ENCODE results near the gene MAP2K3.
"Not testable (repeated sequence)": the region's sequence is repeated elsewhere in the genome, so short reads cannot be mapped to it uniquely, and the experiment has no call there.

MAP2K3 gene

DNA sequence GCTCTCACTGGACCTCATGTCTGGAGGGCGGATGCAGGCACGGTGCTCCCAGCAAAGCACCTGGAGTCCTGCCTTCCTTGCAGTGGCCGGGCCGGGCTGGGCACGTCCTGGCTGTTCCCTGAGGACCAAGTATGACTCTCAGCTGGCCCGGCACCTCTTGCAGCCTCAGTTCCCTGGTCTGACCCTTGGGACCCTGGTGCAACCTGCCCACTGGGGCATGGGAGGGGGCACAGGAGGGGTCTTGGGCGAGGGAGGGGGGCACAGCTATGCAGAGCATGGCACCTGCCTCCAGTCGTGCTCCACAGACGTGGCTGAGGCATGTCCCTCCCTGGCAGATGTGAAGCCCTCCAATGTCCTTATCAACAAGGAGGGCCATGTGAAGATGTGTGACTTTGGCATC lies 19.6 kb downstream of the MAP2K3 start:
- H3K36me3 ChIP-seq (ENCODE audit: control insufficient read depth in 2 of 2, insufficient read depth in 2 of 2, low read length in 2 of 2) = peaks cover 44 to 54% of the 10 kb centered on the region in 2 donors
- peaks cover 0 to 4% of the 10 kb centered on the region in 2 donors for H3K9me3 ChIP-seq (ENCODE audit: control insufficient read depth in 2 of 2, low read length in 2 of 2)
- H3K4me3 ChIP-seq (ENCODE audit: low read length in 2 of 2) = no peak overlapping the region
- no peaks in the 10 kb centered on the region for H3K27me3 ChIP-seq (ENCODE audit: control insufficient read depth in 2 of 2, insufficient read depth in 2 of 2, low read length in 2 of 2)
- no peaks in the 10 kb centered on the region for H3K4me1 ChIP-seq (ENCODE audit: control insufficient read depth in 2 of 2, insufficient read depth in 2 of 2, low read length in 2 of 2)
- no peak overlapping the region for H3K9ac ChIP-seq (ENCODE audit: low read depth in 1 of 2, low read length in 2 of 2)
- no peak overlapping the region for H3K27ac ChIP-seq (ENCODE audit: low read depth in 2 of 2, low read length in 2 of 2)

GRCh38 chr17:21304551-21305151 lies 20.1 kb downstream of the MAP2K3 start:
- peaks cover 45 to 55% of the 10 kb centered on the region in 2 donors for H3K36me3 ChIP-seq (ENCODE audit: control insufficient read depth in 2 of 2, insufficient read depth in 2 of 2, low read length in 2 of 2)
- H3K4me1 ChIP-seq (ENCODE audit: control insufficient read depth in 2 of 2, insufficient read depth in 2 of 2, low read length in 2 of 2); H3K4me3 ChIP-seq (ENCODE audit: low read length in 2 of 2); H3K9me3 ChIP-seq (ENCODE audit: control insufficient read depth in 2 of 2, low read length in 2 of 2); H3K27ac ChIP-seq (ENCODE audit: low read depth in 2 of 2, low read length in 2 of 2); H3K9ac ChIP-seq (ENCODE audit: low read depth in 1 of 2, low read length in 2 of 2); H3K27me3 ChIP-seq (ENCODE audit: control insufficient read depth in 2 of 2, insufficient read depth in 2 of 2, low read length in 2 of 2): not testable (repeated sequence)

DNA sequence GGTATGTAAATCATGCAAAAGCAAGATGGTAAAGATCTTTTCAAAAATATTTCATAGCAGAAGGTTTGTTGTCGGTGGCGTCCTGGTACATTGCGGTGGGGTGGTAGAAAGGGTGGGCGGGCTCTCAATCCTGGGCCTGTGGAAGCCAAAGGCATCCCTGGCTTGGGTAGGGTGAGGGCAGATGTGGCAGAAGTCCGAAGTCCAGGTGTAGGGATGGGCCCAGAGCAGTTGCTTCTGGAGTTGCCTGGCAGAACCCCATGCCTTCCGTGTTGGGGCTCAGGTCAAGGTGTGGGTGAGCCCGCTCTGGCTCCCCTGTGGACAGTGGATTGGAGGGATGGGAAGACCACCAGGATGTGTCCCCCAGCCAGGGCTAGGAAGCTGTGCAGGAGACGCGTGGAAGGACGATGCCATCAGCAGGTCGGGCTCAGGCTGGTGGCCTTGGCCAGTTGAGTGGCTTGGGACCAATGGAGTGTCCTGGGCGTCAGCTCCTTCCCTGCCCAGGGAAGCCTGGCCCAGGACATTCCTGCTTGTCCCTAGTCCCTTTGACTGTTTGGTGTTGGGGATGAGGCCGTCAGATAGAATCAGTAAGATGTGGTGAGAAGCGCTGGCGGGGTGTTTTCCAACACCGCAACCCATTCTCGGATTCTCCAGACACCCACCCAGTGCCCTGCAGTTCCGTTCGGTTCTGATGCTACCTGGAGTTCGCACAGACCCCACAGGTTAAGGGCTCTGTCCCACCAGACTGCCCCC lies 21.1 kb downstream of the MAP2K3 start:
- not testable (repeated sequence) for H3K9ac ChIP-seq (ENCODE audit: low read depth in 1 of 2, low read length in 2 of 2); H3K4me3 ChIP-seq (ENCODE audit: low read length in 2 of 2); H3K9me3 ChIP-seq (ENCODE audit: control insufficient read depth in 2 of 2, low read length in 2 of 2); H3K27me3 ChIP-seq (ENCODE audit: control insufficient read depth in 2 of 2, insufficient read depth in 2 of 2, low read length in 2 of 2); H3K4me1 ChIP-seq (ENCODE audit: control insufficient read depth in 2 of 2, insufficient read depth in 2 of 2, low read length in 2 of 2); H3K27ac ChIP-seq (ENCODE audit: low read depth in 2 of 2, low read length in 2 of 2)
- peaks cover 35 to 47% of the 10 kb centered on the region in 2 donors for H3K36me3 ChIP-seq (ENCODE audit: control insufficient read depth in 2 of 2, insufficient read depth in 2 of 2, low read length in 2 of 2)

DNA sequence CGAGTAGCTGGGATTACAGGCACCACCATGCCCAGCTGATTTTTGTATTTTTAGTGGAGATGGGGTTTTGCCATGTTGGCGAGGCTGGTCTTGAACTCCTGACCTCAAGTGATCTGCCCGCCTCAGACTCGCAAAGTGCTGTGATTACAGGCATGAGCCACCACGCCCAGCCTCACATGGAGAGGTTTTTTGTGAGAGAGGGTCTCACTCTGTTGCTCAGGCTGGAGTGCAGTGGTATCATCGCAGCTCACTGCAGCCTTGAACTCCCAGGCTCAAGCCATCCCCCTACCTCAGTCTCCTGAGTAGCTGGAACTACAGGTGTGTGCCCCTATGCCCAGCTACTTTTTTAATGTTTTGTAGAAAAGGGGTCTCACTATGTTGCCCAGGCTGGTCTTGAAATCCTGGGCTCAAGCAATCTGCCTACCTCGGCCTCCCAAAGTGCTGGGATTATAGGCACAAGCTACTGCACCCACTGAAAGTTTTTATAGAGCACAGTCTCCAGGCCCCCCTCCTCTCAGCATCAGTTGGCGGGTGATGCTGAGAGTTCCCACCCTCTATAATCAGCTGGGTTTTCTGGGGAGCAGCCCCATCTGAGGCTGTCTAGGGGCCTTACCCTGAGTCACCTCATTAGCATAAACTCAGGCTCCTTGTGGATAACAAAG lies 22.2 kb downstream of the MAP2K3 start:
- not testable (repeated sequence) for H3K27ac ChIP-seq (ENCODE audit: low read depth in 2 of 2, low read length in 2 of 2); H3K4me3 ChIP-seq (ENCODE audit: low read length in 2 of 2); H3K9ac ChIP-seq (ENCODE audit: low read depth in 1 of 2, low read length in 2 of 2); H3K27me3 ChIP-seq (ENCODE audit: control insufficient read depth in 2 of 2, insufficient read depth in 2 of 2, low read length in 2 of 2); H3K9me3 ChIP-seq (ENCODE audit: control insufficient read depth in 2 of 2, low read length in 2 of 2); H3K4me1 ChIP-seq (ENCODE audit: control insufficient read depth in 2 of 2, insufficient read depth in 2 of 2, low read length in 2 of 2)
- H3K36me3 ChIP-seq (ENCODE audit: control insufficient read depth in 2 of 2, insufficient read depth in 2 of 2, low read length in 2 of 2) = peaks cover 27 to 35% of the 10 kb centered on the region in 2 donors

DNA sequence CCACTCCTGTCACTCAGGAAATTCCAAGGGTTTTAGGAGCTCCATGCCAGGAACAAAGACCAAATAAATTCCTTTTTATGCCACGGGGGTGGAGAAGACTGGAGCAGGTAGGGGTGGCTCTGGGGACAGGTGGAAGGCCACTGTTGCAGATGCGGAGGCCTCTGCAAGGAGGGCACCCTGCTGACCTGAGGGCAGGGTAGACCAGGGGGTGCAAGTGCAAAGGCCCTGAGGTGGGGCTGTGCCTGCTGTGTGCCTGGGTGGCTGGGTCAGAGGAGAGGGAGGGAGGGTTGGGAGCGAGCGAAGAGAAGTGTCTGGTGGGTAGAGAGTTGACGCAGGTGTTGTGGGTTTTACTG lies 22.7 kb downstream of the MAP2K3 start:
- H3K4me1 ChIP-seq (ENCODE audit: control insufficient read depth in 2 of 2, insufficient read depth in 2 of 2, low read length in 2 of 2); H3K9me3 ChIP-seq (ENCODE audit: control insufficient read depth in 2 of 2, low read length in 2 of 2); H3K4me3 ChIP-seq (ENCODE audit: low read length in 2 of 2); H3K9ac ChIP-seq (ENCODE audit: low read depth in 1 of 2, low read length in 2 of 2); H3K27ac ChIP-seq (ENCODE audit: low read depth in 2 of 2, low read length in 2 of 2); H3K27me3 ChIP-seq (ENCODE audit: control insufficient read depth in 2 of 2, insufficient read depth in 2 of 2, low read length in 2 of 2): not testable (repeated sequence)
- peaks cover 25 to 33% of the 10 kb centered on the region in 2 donors for H3K36me3 ChIP-seq (ENCODE audit: control insufficient read depth in 2 of 2, insufficient read depth in 2 of 2, low read length in 2 of 2)

GRCh38 chr17:21308931-21309381 lies 24.4 kb downstream of the MAP2K3 start:
- H3K9me3 ChIP-seq (ENCODE audit: control insufficient read depth in 2 of 2, low read length in 2 of 2); H3K4me1 ChIP-seq (ENCODE audit: control insufficient read depth in 2 of 2, insufficient read depth in 2 of 2, low read length in 2 of 2); H3K27ac ChIP-seq (ENCODE audit: low read depth in 2 of 2, low read length in 2 of 2); H3K4me3 ChIP-seq (ENCODE audit: low read length in 2 of 2); H3K9ac ChIP-seq (ENCODE audit: low read depth in 1 of 2, low read length in 2 of 2); H3K27me3 ChIP-seq (ENCODE audit: control insufficient read depth in 2 of 2, insufficient read depth in 2 of 2, low read length in 2 of 2): not testable (repeated sequence)
- H3K36me3 ChIP-seq (ENCODE audit: control insufficient read depth in 2 of 2, insufficient read depth in 2 of 2, low read length in 2 of 2) = peaks cover 13 to 19% of the 10 kb centered on the region in 2 donors

- peaks cover 9 to 15% of the 10 kb centered on the region in 2 donors for H3K36me3 ChIP-seq (ENCODE audit: control insufficient read depth in 2 of 2, insufficient read depth in 2 of 2, low read length in 2 of 2)
- not testable (repeated sequence) for H3K27ac ChIP-seq (ENCODE audit: low read depth in 2 of 2, low read length in 2 of 2); H3K27me3 ChIP-seq (ENCODE audit: control insufficient read depth in 2 of 2, insufficient read depth in 2 of 2, low read length in 2 of 2)
Observed at GRCh38 chr17:21310061-21310765, 25.7 kb downstream of the MAP2K3 start.

DNA sequence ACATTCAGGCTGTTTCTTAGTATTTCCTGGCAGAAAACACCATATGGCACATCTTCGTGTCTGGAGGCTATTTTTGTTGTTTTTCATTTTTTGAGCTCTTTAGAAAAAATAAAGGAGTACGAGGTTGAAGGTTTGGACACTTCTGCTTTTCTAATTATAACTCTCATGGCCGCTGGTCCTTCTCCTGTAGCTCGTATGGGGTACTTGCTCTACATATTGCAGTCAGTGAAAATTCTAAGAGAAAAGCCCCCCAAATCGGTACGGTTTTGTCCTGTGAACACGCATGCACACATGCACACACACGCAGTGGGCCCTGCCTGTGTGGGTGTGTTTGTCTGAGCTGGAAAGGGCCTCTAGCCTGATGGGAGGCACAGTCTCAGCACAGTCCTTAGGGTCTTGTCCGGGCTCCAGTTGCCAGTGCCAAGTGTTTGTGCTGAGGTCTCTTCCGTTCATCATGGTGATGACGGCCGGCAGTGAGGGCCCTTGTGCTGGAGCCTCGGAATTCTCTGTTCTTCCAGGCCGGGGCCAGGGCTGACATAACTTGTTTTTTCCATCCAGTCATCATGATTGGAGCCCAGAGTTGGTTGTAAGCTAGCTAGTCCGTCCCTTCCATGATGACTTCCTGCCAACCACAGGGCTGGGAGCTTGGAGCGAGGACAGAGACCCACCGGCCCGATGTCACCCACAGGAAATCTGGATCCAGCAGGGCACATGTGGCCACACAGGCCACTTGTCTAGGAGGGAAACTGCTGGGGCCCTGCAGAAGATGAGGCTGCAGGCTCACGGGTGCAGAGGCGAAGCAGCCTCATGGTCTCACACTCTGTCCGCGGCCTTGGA lies 26.5 kb downstream of the MAP2K3 start:
- not testable (repeated sequence) for H3K9ac ChIP-seq (ENCODE audit: low read depth in 1 of 2, low read length in 2 of 2); H3K27ac ChIP-seq (ENCODE audit: low read depth in 2 of 2, low read length in 2 of 2); H3K9me3 ChIP-seq (ENCODE audit: control insufficient read depth in 2 of 2, low read length in 2 of 2); H3K4me3 ChIP-seq (ENCODE audit: low read length in 2 of 2); H3K27me3 ChIP-seq (ENCODE audit: control insufficient read depth in 2 of 2, insufficient read depth in 2 of 2, low read length in 2 of 2)
- H3K4me1 ChIP-seq (ENCODE audit: control insufficient read depth in 2 of 2, insufficient read depth in 2 of 2, low read length in 2 of 2) = peaks cover 0 to 12% of the 10 kb centered on the region in 2 donors
- peaks cover 9 to 14% of the 10 kb centered on the region in 2 donors for H3K36me3 ChIP-seq (ENCODE audit: control insufficient read depth in 2 of 2, insufficient read depth in 2 of 2, low read length in 2 of 2)

More at GRCh38 chr17:21310061-21310765, 25.7 kb downstream of the MAP2K3 start:
- peaks cover 0 to 12% of the 10 kb centered on the region in 2 donors for H3K4me1 ChIP-seq (ENCODE audit: control insufficient read depth in 2 of 2, insufficient read depth in 2 of 2, low read length in 2 of 2)
- not testable (repeated sequence) for H3K9ac ChIP-seq (ENCODE audit: low read depth in 1 of 2, low read length in 2 of 2); H3K9me3 ChIP-seq (ENCODE audit: control insufficient read depth in 2 of 2, low read length in 2 of 2); H3K4me3 ChIP-seq (ENCODE audit: low read length in 2 of 2)

DNA sequence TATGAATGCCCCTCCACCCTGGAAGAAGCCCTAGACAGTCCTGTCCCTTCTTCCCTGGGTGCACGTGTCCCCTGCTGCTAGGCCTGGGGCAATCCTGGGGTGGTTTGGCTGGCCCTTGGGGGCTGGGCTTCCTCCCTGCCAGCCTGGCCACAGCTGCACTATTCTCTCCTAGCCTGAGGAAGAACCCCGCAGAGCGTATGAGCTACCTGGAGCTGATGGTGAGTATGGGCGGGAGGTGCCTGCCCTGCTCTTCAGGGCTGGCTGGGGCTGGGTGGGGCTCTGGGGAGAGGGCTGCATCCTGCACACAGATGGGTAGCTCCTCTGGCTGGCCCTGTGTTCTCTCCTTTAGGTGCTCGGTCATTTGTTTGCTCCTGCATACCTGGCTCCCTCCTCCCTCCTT lies 28.8 kb downstream of the MAP2K3 start:
- Histone ChIP-seq H3K9ac (ENCODE audit: low read depth in 1 of 2, low read length in 2 of 2) (no peak overlapping the region), H3K27ac (ENCODE audit: low read depth in 2 of 2, low read length in 2 of 2) (no peak overlapping the region), H3K36me3 (ENCODE audit: control insufficient read depth in 2 of 2, insufficient read depth in 2 of 2, low read length in 2 of 2) (peaks cover 9 to 11% of the 10 kb centered on the region in 2 donors), H3K4me3 (ENCODE audit: low read length in 2 of 2) (no peak overlapping the region), H3K4me1 (ENCODE audit: control insufficient read depth in 2 of 2, insufficient read depth in 2 of 2, low read length in 2 of 2) (peaks cover 0 to 12% of the 10 kb centered on the region in 2 donors), H3K9me3 (ENCODE audit: control insufficient read depth in 2 of 2, low read length in 2 of 2) (peaks cover 0 to 4% of the 10 kb centered on the region in 2 donors), H3K27me3 (ENCODE audit: control insufficient read depth in 2 of 2, insufficient read depth in 2 of 2, low read length in 2 of 2) (no peaks in the 10 kb centered on the region)
